GM10266 (cell line): ENCODE measurements around the gene MEGF9.

Source experiments
- DNase-seq: peaks from one replicate; pipeline ENCODE4 v3.0.0; 2012; ENCODE audit errors: extremely low spot score
- CTCF ChIP-seq: IDR thresholded peaks from 2 replicates; pipeline ENCODE4 v1.5.1; 2012; ENCODE audit warnings: mild to moderate bottlenecking, low read depth; ENCODE audit not compliant: control insufficient read depth, insufficient read depth; ENCODE audit errors: missing control alignments

The MEGF9 gene

GRCh38 chr9:120718316-120718715 lies 4.0 kb upstream of the MEGF9 start:
- DNase-seq: no peak
- TF ChIP-seq CTCF: no peak

GRCh38 chr9:120717176-120717575 lies 2.9 kb upstream of the MEGF9 start:
- no peak for DNase-seq
- no peak for TF ChIP-seq CTCF

- DNase-seq: no peak
- TF ChIP-seq CTCF: no peak
Observed at GRCh38 chr9:120716483-120716882, 2.2 kb upstream of the MEGF9 start.

- TF ChIP-seq CTCF: no peak
- DNase-seq: no peak
Observed at GRCh38 chr9:120715389-120715924, 1.2 kb upstream of the MEGF9 start.

GRCh38 chr9:120714846-120715388 lies 647 bp upstream of the MEGF9 start:
- no peak for DNase-seq
- TF ChIP-seq CTCF: no peak

GRCh38 chr9:120713257-120714087 lies 798 bp downstream of the MEGF9 start:
- no peak for TF ChIP-seq CTCF
- peak; percentile 53 for DNase-seq

- no peak for TF ChIP-seq CTCF
- no peak for DNase-seq
Observed at GRCh38 chr9:120712539-120713031, 1.7 kb downstream of the MEGF9 start.
